A549 (cell line): Measurements from ENCODE around the gene FAM53B. TPM values are rescaled to one million over a fixed set of nuclear protein-coding genes. Genes with fewer than 3 reads are reported as not detected.

ENCODE experiments used
- ATAC-seq, 2 experiments: fragments of 200-7000 bp in 1 of 2; fragments of >200 bp in 1 of 2; cut with Nextera tagmentation in 1 of 2; cut with Tn5 transposase in 1 of 2; 3 replicates each; pipeline versions ENCODE4 v1.8.0 to v1.9.1; 2018 to 2020; ENCODE audit warnings: mild to moderate bottlenecking in 1 of 2, moderate library complexity in 1 of 2
- CTCF ChIA-PET: fragments of 300-600 bp; sonication (Branson Sonifier 250); formaldehyde crosslinking; extraction: SDS; loops from one replicate; lab custom pipeline; 2021; ENCODE audit warnings: antibody characterized with exemption, inconsistent platforms; lab: Yijun Ruan, JAX
- POLR2A ChIA-PET: fragments of 350-600 bp; formaldehyde crosslinking; extraction: SDS; loops from one replicate; lab custom pipeline; 2021; ENCODE audit warnings: antibody characterized with exemption, inconsistent platforms; lab: Yijun Ruan, JAX
- DNase-seq, 2 experiments: peaks; one replicate each; pipeline versions ENCODE4 v3.0.0 to v3.0.0-alpha.2; 2011 to 2016; ENCODE audit warnings: low read depth in 1 of 2, low spot score in 1 of 2
- FAIRE-seq: peaks from 2 replicates; lab custom pipeline; 2011; peaks lifted over from hg19 to GRCh38; lab: Jason Lieb, UNC
- H3K27ac ChIP-seq, 2 experiments: fragments of >200 bp; sonication (Bioruptor Twin); formaldehyde crosslinking; 3 replicates each; pipeline ENCODE4 v1.5.1; 2016 to 2017
- H3K4me1 ChIP-seq: fragments of >200 bp; sonication (Bioruptor Twin); formaldehyde crosslinking; 3 replicates; pipeline ENCODE4 v1.6.1; 2016
- H3K4me2 ChIP-seq: fragments of >200 bp; sonication (Bioruptor Twin); formaldehyde crosslinking; 3 replicates; pipeline ENCODE4 v1.6.1; 2016
- H3K4me3 ChIP-seq: fragments of >200 bp; sonication (Bioruptor Twin); formaldehyde crosslinking; 3 replicates; pipeline ENCODE4 v1.5.1; 2016
- H3K9me3 ChIP-seq: fragments of >200 bp; sonication (Bioruptor Twin); formaldehyde crosslinking; 3 replicates; pipeline ENCODE4 v1.6.1; 2016
- CBX8 ChIP-seq: fragments of 200-600 bp; sonication (generic); IDR thresholded peaks from 2 replicates; pipeline ENCODE4 v1.6.1; 2016
- CEBPB ChIP-seq, 2 experiments: fragments of >200 bp in 1 of 2; sonication (Bioruptor Twin) in 1 of 2; formaldehyde crosslinking in 1 of 2; IDR thresholded peaks; 2 replicates each; pipeline ENCODE4 v1.6.1; 2012 to 2016
- CHD4 ChIP-seq: fragments of 200-600 bp; sonication (generic); IDR thresholded peaks from 2 replicates; pipeline ENCODE4 v1.6.1; 2016; ENCODE audit warnings: antibody characterized with exemption, mild to moderate bottlenecking, borderline replicate concordance
- EP300 ChIP-seq, 2 experiments: fragments of >200 bp; sonication (Bioruptor Twin); formaldehyde crosslinking; IDR thresholded peaks; 2 replicates in 1 of 2; 3 replicates in 1 of 2; pipeline ENCODE4 v1.6.1; 2016 to 2017
- FOSB ChIP-seq: fragments of 250-450 bp; sonication (Bioruptor Pico); IDR thresholded peaks from 2 replicates; pipeline ENCODE4 v1.5.0; 2020; ENCODE audit warnings: mild to moderate bottlenecking, moderate library complexity
- GATA3 ChIP-seq: IDR thresholded peaks from 2 replicates; pipeline ENCODE4 v1.6.1; 2012; ENCODE audit warnings: borderline replicate concordance
- HEYL ChIP-seq: fragments of 250-450 bp; sonication (Bioruptor Pico); IDR thresholded peaks from 2 replicates; pipeline ENCODE4 v1.8.0; 2021; ENCODE audit warnings: mild to moderate bottlenecking, moderate library complexity
- HOXA7 ChIP-seq: fragments of 250-450 bp; sonication (Bioruptor Pico); IDR thresholded peaks from 2 replicates; pipeline ENCODE4 v1.5.0; 2020; ENCODE audit warnings: mild to moderate bottlenecking, moderate library complexity
- JUNB ChIP-seq: fragments of >200 bp; sonication (Bioruptor Twin); formaldehyde crosslinking; IDR thresholded peaks from 2 replicates; pipeline ENCODE4 v1.6.1; 2016
- MAZ ChIP-seq: fragments of 150-350 bp; IDR thresholded peaks from 2 replicates; pipeline ENCODE4 v1.6.1; 2014; ENCODE audit warnings: antibody characterized with exemption, low read depth, low read length, borderline replicate concordance
- MYC ChIP-seq: IDR thresholded peaks from 2 replicates; pipeline ENCODE4 v1.6.1; 2012; ENCODE audit warnings: mild to moderate bottlenecking, inconsistent platforms, low read length, improper control_type of control experiment, borderline replicate concordance
- NFE2L2 ChIP-seq: fragments of 150-350 bp; conservative IDR thresholded peaks from 2 replicates; pipeline ENCODE4 v1.6.1; 2014; ENCODE audit warnings: low read length
- PHF8 ChIP-seq: fragments of 200-600 bp; sonication (generic); IDR thresholded peaks from 2 replicates; pipeline ENCODE4 v1.6.1; 2016; ENCODE audit warnings: low read depth, mild to moderate bottlenecking, antibody characterized with exemption, moderate library complexity, borderline replicate concordance
- POLR2A ChIP-seq: IDR thresholded peaks from 2 replicates; pipeline ENCODE4 v1.6.1; 2012; ENCODE audit warnings: mild to moderate bottlenecking, low read length
- POLR2AphosphoS2 ChIP-seq: conservative IDR thresholded peaks from 2 replicates; pipeline ENCODE4 v1.6.1; 2012; ENCODE audit warnings: low read length, improper control_type of control experiment, inconsistent platforms
- RAD21 ChIP-seq, 2 experiments: fragments of >200 bp in 1 of 2; sonication (Bioruptor Twin) in 1 of 2; formaldehyde crosslinking in 1 of 2; IDR thresholded peaks in 1 of 2; conservative IDR thresholded peaks in 1 of 2; 2 replicates in 1 of 2; 3 replicates in 1 of 2; pipeline ENCODE4 v1.6.1; 2012 to 2018; ENCODE audit warnings: inconsistent platforms in 1 of 2
- RARB ChIP-seq: fragments of 250-450 bp; sonication (Bioruptor Pico); IDR thresholded peaks from 2 replicates; pipeline ENCODE4 v1.8.0; 2021; ENCODE audit warnings: mild to moderate bottlenecking, moderate library complexity
- RCOR1 ChIP-seq: fragments of 150-350 bp; IDR thresholded peaks from 2 replicates; pipeline ENCODE4 v1.6.1; 2014; ENCODE audit warnings: antibody characterized with exemption, low read length, low read depth
- ZFP36 ChIP-seq: fragments of 450-650 bp; IDR thresholded peaks from 2 replicates; pipeline ENCODE4 v1.6.1; 2014; ENCODE audit warnings: borderline replicate concordance; ENCODE audit not compliant: partially characterized antibody
- ZSCAN20 ChIP-seq: fragments of 250-450 bp; sonication (Bioruptor Pico); IDR thresholded peaks from 2 replicates; pipeline ENCODE4 v1.8.0; 2022; ENCODE audit warnings: mild to moderate bottlenecking, moderate library complexity
- WGBS: methylation state at CpG from one replicate; pipeline ENCODE4 v1.1.6; 2017; ENCODE audit errors: missing lambda C conversion rate; 5-methylcytosine and 5-hydroxymethylcytosine counted together
- polyA plus RNA-seq, 4 experiments: library from polyadenylated mRNA; depleted of rRNA in 3 of 4; stranded (reverse); fragments of >200 nt; fragmentation: RNase III in 1 of 4; extraction: RNeasy Plus Mini Kit Qiagen cat#74134 plus additional on column Dnase treatment in 1 of 4; gene quantifications; 2 replicates in 3 of 4; 3 replicates in 1 of 4; pipeline ENCODE4 v1.2.3, GENCODE V29; 2011 to 2017
- TF ChIP-seq, protein P1 (sequence below): fragments of >200 bp; sonication (Bioruptor Twin); formaldehyde crosslinking; IDR thresholded peaks from 3 replicates; pipeline ENCODE4 v1.5.1; 2016
- TF ChIP-seq, protein P2 (sequence below): fragments of 250-450 bp; sonication (Bioruptor Pico); IDR thresholded peaks from 2 replicates; pipeline ENCODE4 v1.5.0; 2020; ENCODE audit warnings: low read depth, mild to moderate bottlenecking, moderate library complexity
- TF ChIP-seq, protein P3 (sequence below): fragments of 250-450 bp; sonication (Bioruptor Pico); IDR thresholded peaks from 2 replicates; pipeline ENCODE4 v1.5.0; 2021; ENCODE audit warnings: mild to moderate bottlenecking, moderate library complexity, borderline replicate concordance
- TF ChIP-seq, protein P4 (sequence below): fragments of >200 bp; sonication (Bioruptor Twin); formaldehyde crosslinking; IDR thresholded peaks from 2 replicates; pipeline ENCODE4 v1.6.1; 2016
- TF ChIP-seq, protein P5 (sequence below): fragments of >200 bp; sonication (Bioruptor Twin); formaldehyde crosslinking; IDR thresholded peaks from 3 replicates; pipeline ENCODE4 v1.6.1; 2016

Gene FAM53B
- polyA plus RNA-seq, 2 of the 4 experiments (the other 2 are of a cell fraction) = 5.1 to 8.5 TPM

DNA sequence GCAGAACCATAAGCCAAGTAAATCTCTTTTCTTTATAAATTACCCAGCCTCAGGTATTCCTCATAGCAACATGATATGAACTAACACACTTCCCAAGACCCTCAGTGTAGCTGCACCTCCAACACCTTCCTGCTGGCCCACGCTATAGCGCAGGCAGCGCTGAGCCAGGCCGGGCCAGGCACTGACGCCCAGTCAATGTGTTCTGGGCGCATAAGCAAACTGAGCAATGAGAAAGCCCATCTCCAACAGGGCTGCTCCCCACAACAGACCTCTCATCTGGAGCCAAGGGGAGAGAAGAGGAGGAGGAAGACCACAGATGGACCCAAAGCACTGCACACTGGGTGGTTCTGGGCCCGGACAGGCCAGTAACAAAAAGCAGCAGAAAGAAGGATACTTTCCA, 40.8 kb downstream of the FAM53B start:
- 95% methylated on average over 7 of the region's 7 CpGs for WGBS
- H3K27ac ChIP-seq = no peak overlapping the region
- H3K9me3 ChIP-seq = no peaks in the 10 kb centered on the region
- no peak for DNase-seq
- FAIRE-seq = no peak
- H3K4me1 ChIP-seq = no peaks in the 10 kb centered on the region
- H3K4me3 ChIP-seq = no peak overlapping the region
- ChIA-PET CTCF (interaction anchor here (0.8 kb wide), 1 partner anchor 38 kb away, joined by 4 read pairs; no protein-coding TSS in a partner anchor), POLR2A (no interaction called here)
- ATAC-seq = no peak
- H3K4me2 ChIP-seq = no peak overlapping the region
- no peak for TF ChIP-seq MAZ
- TF ChIP-seq, protein P1, sequence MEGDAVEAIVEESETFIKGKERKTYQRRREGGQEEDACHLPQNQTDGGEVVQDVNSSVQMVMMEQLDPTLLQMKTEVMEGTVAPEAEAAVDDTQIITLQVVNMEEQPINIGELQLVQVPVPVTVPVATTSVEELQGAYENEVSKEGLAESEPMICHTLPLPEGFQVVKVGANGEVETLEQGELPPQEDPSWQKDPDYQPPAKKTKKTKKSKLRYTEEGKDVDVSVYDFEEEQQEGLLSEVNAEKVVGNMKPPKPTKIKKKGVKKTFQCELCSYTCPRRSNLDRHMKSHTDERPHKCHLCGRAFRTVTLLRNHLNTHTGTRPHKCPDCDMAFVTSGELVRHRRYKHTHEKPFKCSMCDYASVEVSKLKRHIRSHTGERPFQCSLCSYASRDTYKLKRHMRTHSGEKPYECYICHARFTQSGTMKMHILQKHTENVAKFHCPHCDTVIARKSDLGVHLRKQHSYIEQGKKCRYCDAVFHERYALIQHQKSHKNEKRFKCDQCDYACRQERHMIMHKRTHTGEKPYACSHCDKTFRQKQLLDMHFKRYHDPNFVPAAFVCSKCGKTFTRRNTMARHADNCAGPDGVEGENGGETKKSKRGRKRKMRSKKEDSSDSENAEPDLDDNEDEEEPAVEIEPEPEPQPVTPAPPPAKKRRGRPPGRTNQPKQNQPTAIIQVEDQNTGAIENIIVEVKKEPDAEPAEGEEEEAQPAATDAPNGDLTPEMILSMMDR = no peak
- TF ChIP-seq RCOR1 = no peak
- no peak for TF ChIP-seq POLR2AphosphoS2
- no peak for TF ChIP-seq CBX8
- TF ChIP-seq NFE2L2 = no peak
- no peak for TF ChIP-seq RARB
- TF ChIP-seq CEBPB (IDR thresholded peaks at IDR 0.05) = no peak
- no peak for TF ChIP-seq HOXA7 (CRISPR knock-in tag)
- TF ChIP-seq, protein P2, sequence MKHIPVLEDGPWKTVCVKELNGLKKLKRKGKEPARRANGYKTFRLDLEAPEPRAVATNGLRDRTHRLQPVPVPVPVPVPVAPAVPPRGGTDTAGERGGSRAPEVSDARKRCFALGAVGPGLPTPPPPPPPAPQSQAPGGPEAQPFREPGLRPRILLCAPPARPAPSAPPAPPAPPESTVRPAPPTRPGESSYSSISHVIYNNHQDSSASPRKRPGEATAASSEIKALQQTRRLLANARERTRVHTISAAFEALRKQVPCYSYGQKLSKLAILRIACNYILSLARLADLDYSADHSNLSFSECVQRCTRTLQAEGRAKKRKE = no peak
- TF ChIP-seq CHD4 = no peak
- TF ChIP-seq, protein P3, sequence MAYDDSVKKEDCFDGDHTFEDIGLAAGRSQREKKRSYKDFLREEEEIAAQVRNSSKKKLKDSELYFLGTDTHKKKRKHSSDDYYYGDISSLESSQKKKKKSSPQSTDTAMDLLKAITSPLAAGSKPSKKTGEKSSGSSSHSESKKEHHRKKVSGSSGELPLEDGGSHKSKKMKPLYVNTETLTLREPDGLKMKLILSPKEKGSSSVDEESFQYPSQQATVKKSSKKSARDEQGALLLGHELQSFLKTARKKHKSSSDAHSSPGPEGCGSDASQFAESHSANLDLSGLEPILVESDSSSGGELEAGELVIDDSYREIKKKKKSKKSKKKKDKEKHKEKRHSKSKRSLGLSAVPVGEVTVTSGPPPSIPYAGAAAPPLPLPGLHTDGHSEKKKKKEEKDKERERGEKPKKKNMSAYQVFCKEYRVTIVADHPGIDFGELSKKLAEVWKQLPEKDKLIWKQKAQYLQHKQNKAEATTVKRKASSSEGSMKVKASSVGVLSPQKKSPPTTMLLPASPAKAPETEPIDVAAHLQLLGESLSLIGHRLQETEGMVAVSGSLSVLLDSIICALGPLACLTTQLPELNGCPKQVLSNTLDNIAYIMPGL (CRISPR knock-in tag) = no peak
- TF ChIP-seq HEYL (CRISPR knock-in tag) = no peak
- TF ChIP-seq FOSB = no peak
- no peak for TF ChIP-seq JUNB

DNA sequence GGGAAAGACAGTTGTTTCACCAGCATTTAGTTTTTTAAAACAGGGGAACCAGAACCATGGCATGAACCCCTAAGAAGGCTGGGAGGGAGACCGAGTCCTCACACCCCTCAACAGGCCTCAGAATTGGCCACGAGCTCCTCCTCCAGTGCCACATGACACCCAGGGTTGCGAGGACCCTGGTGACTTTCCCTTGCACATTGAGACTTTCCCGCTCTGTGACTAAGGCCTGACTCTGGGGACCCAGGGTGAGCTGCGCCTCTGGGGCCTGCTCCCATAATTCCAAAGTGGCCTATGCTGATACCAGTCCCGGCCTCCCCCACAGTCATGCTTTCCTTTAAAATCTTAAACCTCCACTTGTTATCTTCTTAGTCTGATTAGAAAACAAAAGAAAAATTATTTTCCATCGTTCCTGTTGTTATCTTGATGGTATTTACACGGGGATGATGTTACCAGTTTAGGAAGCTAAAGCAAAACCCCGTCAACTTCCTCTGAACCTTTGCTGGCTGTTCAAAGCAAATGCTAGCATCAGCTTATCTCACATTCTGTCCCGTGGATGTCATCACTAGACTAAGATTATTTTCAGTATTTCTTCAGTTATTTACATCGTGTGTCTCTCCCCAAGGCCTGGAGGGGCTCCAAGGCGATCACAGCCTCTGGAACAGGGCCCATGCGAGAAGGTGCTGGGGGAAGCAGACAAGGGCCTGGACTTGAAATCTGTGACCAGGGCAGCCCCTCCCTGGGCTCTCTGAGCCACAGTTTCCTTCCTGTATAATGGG, 42.1 kb downstream of the FAM53B start:
- TF ChIP-seq POLR2A (no peak), MYC (no peak), POLR2AphosphoS2 (no peak), RAD21 (conservative IDR thresholded peaks at IDR 0.05 in 1 of 2, IDR thresholded peaks at IDR 0.05 in 1 of 2) (no peak), NFE2L2 (no peak), ZFP36 (no peak), GATA3 (no peak), RARB (no peak), EP300 (IDR thresholded peaks at IDR 0.05) (no peak), ZSCAN20 (CRISPR knock-in tag) (no peak), PHF8 (no peak)
- TF ChIP-seq, protein P3 (CRISPR knock-in tag) = no peak
- TF ChIP-seq, protein P4, sequence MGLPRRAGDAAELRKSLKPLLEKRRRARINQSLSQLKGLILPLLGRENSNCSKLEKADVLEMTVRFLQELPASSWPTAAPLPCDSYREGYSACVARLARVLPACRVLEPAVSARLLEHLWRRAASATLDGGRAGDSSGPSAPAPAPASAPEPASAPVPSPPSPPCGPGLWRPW = no peak
- TF ChIP-seq, protein P5, sequence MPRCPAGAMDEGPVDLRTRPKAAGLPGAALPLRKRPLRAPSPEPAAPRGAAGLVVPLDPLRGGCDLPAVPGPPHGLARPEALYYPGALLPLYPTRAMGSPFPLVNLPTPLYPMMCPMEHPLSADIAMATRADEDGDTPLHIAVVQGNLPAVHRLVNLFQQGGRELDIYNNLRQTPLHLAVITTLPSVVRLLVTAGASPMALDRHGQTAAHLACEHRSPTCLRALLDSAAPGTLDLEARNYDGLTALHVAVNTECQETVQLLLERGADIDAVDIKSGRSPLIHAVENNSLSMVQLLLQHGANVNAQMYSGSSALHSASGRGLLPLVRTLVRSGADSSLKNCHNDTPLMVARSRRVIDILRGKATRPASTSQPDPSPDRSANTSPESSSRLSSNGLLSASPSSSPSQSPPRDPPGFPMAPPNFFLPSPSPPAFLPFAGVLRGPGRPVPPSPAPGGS = no peak
- TF ChIP-seq, all 56 proteins: peak for 0
- POLR2A ChIA-PET = no interaction called here
- ATAC-seq = no peak
- H3K4me2 ChIP-seq = no peak overlapping the region
- 90% methylated on average over 13 of the region's 13 CpGs for WGBS
- FAIRE-seq = no peak
- H3K9me3 ChIP-seq = no peaks in the 10 kb centered on the region
- CTCF ChIA-PET = interaction anchor here (0.6 to 1.2 kb wide), 3 partner anchors 137 to 956 kb away, joined by 3 to 5 read pairs (median 3); no protein-coding TSS in a partner anchor
- no peak overlapping the region for H3K27ac ChIP-seq
- no peak overlapping the region for H3K4me3 ChIP-seq
- H3K4me1 ChIP-seq = no peaks in the 10 kb centered on the region
- DNase-seq = no peak
